Peyer's patch (tissue), 4 donors: ENCODE data around the gene ROBO1. TPM values are rescaled to one million over a fixed set of nuclear protein-coding genes. Genes with fewer than 3 reads are reported as not detected.
"Not testable (repeated sequence)": the region's sequence is repeated elsewhere in the genome, so short reads cannot be mapped to it uniquely, and the experiment has no call there.

Experiments
- DNase-seq, 3 donors: peaks; one replicate each; pipeline ENCODE4 v3.0.0-alpha.2; 2017 to 2019
- H3K27ac ChIP-seq, 4 donors: fragments of 200-600 bp; sonication (generic); one replicate each; pipeline ENCODE4 v1.5.1; 2016 to 2019
- H3K27me3 ChIP-seq, 2 donors: fragments of 200-600 bp; sonication (generic); one replicate each; pipeline ENCODE4 v1.5.1; 2019
- H3K36me3 ChIP-seq, 3 donors: fragments of 200-600 bp; sonication (generic); one replicate each; pipeline ENCODE4 v1.5.1; 2016 to 2019
- H3K4me1 ChIP-seq, 4 donors: fragments of 200-600 bp; sonication (generic); one replicate each; pipeline ENCODE4 v1.5.1; 2016 to 2019
- H3K4me3 ChIP-seq, 4 donors: fragments of 200-600 bp; sonication (generic); 1 replicate in 3 of 4; 2 replicates in 1 of 4; pipeline ENCODE4 v1.5.1; 2016 to 2019; ENCODE audit warnings: mild to moderate bottlenecking in 1 of 4
- H3K9me3 ChIP-seq, 4 donors: fragments of 200-600 bp; sonication (generic); one replicate each; pipeline ENCODE4 v1.5.1; 2016 to 2019; ENCODE audit warnings: mild to moderate bottlenecking in 1 of 4
- CTCF ChIP-seq, 6 experiments: fragments of 450-650 bp in 4 of 6; fragments of 200-600 bp in 2 of 6; sonication (generic) in 1 of 6; IDR thresholded peaks; one replicate each; pipeline ENCODE4 v1.5.1; 2017 to 2019; ENCODE audit warnings: antibody characterized with exemption in 6 of 6, mild to moderate bottlenecking in 3 of 6, moderate library complexity in 1 of 6
- POLR2A ChIP-seq, 2 donors: fragments of 450-650 bp; IDR thresholded peaks; one replicate each; pipeline ENCODE4 v1.5.1; 2017; ENCODE audit warnings: antibody characterized with exemption in 2 of 2, mild to moderate bottlenecking in 2 of 2, moderate library complexity in 2 of 2
- total RNA-seq, 4 donors: library from RNA; depleted of rRNA; stranded (reverse); fragments of >200 nt; gene quantifications; one replicate each; pipeline ENCODE4 v1.1.0, GENCODE V29; 2016

ROBO1 gene
- total RNA-seq, 4 donors from 2014 or later = 9.5 to 41.3 (median 24.2) TPM

GRCh38 chr3:78757731-78758130 is 1010.1 kb downstream of the ROBO1 start:
- no peak overlapping the region for H3K27ac ChIP-seq
- no peaks in the 10 kb centered on the region for H3K4me1 ChIP-seq
- H3K27me3 ChIP-seq = no peaks in the 10 kb centered on the region
- H3K4me3 ChIP-seq = no peak overlapping the region
- no peaks in the 10 kb centered on the region for H3K9me3 ChIP-seq
- DNase-seq = no peak
- no peak for TF ChIP-seq CTCF (IDR thresholded peaks at IDR 0.05)
- no peak for TF ChIP-seq POLR2A (IDR thresholded peaks at IDR 0.05)
- no peaks in the 10 kb centered on the region for H3K36me3 ChIP-seq

GRCh38 chr3:78754066-78754743 is 1013.6 kb downstream of the ROBO1 start:
- no peak for DNase-seq
- H3K9me3 ChIP-seq = no peaks in the 10 kb centered on the region

DNA sequence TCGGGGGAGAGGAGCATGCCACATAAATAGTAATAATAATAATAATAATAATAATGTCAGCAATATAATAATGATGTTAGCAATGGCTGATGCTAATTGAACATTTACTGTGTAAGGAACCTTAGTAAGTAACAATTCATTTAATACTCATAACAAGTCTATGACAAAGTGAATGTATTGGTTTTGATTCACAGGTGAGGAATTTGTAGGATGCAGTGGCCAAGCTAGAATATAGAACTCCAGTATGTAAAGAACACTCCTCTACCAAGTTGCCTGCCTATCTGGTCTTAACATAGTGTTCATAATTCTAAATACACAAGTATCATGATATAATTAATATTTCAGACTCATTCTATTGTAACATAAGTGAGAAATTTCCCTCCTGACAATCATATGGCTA is 1016.5 kb downstream of the ROBO1 start:
- no peaks in the 10 kb centered on the region for H3K4me1 ChIP-seq

More at GRCh38 chr3:78754066-78754743, 1013.6 kb downstream of the ROBO1 start:
- no peaks in the 10 kb centered on the region for H3K36me3 ChIP-seq
- H3K27me3 ChIP-seq = no peaks in the 10 kb centered on the region
- H3K4me1 ChIP-seq = no peaks in the 10 kb centered on the region
- H3K27ac ChIP-seq = no peak overlapping the region
- no peak for TF ChIP-seq POLR2A (IDR thresholded peaks at IDR 0.05)
- TF ChIP-seq CTCF (IDR thresholded peaks at IDR 0.05) = no peak
- no peak overlapping the region for H3K4me3 ChIP-seq

GRCh38 chr3:78750291-78750690 is 1017.5 kb downstream of the ROBO1 start:
- H3K27me3 ChIP-seq, H3K9me3 ChIP-seq, H3K36me3 ChIP-seq, H3K4me1 ChIP-seq, H3K4me3 ChIP-seq, DNase-seq, H3K27ac ChIP-seq: not testable (repeated sequence)

More for the DNA sequence above, 1016.5 kb downstream of the ROBO1 start:
- H3K36me3 ChIP-seq = no peaks in the 10 kb centered on the region
- H3K27ac ChIP-seq = no peak overlapping the region
- no peak for TF ChIP-seq POLR2A (IDR thresholded peaks at IDR 0.05)
- H3K9me3 ChIP-seq = no peaks in the 10 kb centered on the region
- no peak for DNase-seq
- H3K4me3 ChIP-seq = no peak overlapping the region
- no peaks in the 10 kb centered on the region for H3K27me3 ChIP-seq

DNA sequence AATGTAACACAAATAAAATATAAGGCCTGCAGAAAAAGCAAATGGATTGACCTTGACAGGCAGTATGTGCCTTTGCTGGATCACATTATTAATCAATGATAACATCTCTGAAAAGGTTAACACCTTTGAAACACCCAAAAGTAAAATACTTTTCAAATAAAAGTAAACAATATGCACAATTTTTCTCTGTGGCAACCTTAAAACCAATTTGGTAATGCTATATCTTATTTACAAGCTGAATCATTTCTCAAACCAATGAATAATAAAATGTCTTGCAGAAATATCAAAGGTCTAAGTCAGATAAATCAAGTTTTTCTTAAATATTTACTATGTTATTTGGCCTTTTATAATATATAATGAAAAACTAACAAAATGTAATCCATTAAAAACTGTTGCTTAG is 1018.7 kb downstream of the ROBO1 start:
- Histone ChIP-seq H3K27me3 (no peaks in the 10 kb centered on the region), H3K27ac (no peak overlapping the region), H3K4me1 (no peaks in the 10 kb centered on the region), H3K4me3 (no peak overlapping the region), H3K36me3 (no peaks in the 10 kb centered on the region), H3K9me3 (no peaks in the 10 kb centered on the region)
- DNase-seq = no peak
- no peak for TF ChIP-seq CTCF (IDR thresholded peaks at IDR 0.05)
- no peak for TF ChIP-seq POLR2A (IDR thresholded peaks at IDR 0.05)

DNA sequence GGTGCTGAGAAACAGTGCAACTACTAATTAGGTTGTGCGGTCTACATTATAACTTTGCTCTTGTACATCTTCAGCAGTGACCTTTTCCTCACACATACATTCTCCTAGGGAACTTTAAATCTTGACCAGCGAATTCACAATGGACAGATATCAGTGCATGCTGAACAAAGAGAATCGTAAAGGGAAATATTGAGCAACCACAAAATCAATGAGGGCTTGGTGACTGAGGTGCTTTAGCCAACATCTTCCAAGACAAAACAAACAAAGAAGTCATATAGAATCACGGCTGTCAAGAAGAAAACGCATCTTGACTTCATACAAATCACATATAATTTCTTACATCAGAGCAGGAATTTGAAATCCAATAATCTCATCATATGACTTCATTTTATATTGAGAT is 1022.0 kb downstream of the ROBO1 start:
- Histone ChIP-seq H3K27ac (no peak overlapping the region), H3K4me1 (no peaks in the 10 kb centered on the region), H3K36me3 (no peaks in the 10 kb centered on the region), H3K9me3 (no peaks in the 10 kb centered on the region), H3K27me3 (no peaks in the 10 kb centered on the region), H3K4me3 (no peak overlapping the region)
- DNase-seq = no peak
- TF ChIP-seq POLR2A (IDR thresholded peaks at IDR 0.05) (no peak), CTCF (IDR thresholded peaks at IDR 0.05) (no peak)

- no peak for TF ChIP-seq CTCF (IDR thresholded peaks at IDR 0.05)
- TF ChIP-seq POLR2A (IDR thresholded peaks at IDR 0.05) = no peak
These were observed 1025.3 kb downstream of the ROBO1 start for GRCh38 chr3:78742491-78742890.

More at GRCh38 chr3:78742491-78742890, 1025.3 kb downstream of the ROBO1 start:
- no peak overlapping the region for H3K4me3 ChIP-seq
- no peak for DNase-seq
- H3K36me3 ChIP-seq = no peaks in the 10 kb centered on the region
- H3K9me3 ChIP-seq = no peaks in the 10 kb centered on the region
- no peaks in the 10 kb centered on the region for H3K4me1 ChIP-seq
- no peaks in the 10 kb centered on the region for H3K27me3 ChIP-seq
- no peak overlapping the region for H3K27ac ChIP-seq
